ENCODE results near the gene RCL1.

RCL1 gene

GRCh38 chr9:4905135-4905490 is 112.4 kb downstream of the RCL1 start:
- Histone ChIP-seq H3K9me3 (ENCODE audit: control insufficient read depth, insufficient read depth, low read depth, low read length) (no peaks in the 10 kb centered on the region), H3K4me3 (ENCODE audit: low read depth, low read length) (no peak overlapping the region), H3K4me1 (ENCODE audit: control insufficient read depth, insufficient read depth, low read length) (peaks cover 10% of the 10 kb centered on the region), H3K9ac (ENCODE audit: low read length) (no peak overlapping the region), H3K27me3 (ENCODE audit: control insufficient read depth, insufficient read depth, low read length) (no peaks in the 10 kb centered on the region), H3K27ac (ENCODE audit: low read depth, low read length) (no peak overlapping the region), H3K36me3 (ENCODE audit: control insufficient read depth, insufficient read depth, low read length) (no peaks in the 10 kb centered on the region)

Data from HUES6 (cell line).